Erythroblast (primary cell): ENCODE data around the gene CPAMD8.

ENCODE experiments used
- GATA1 ChIP-seq: IDR thresholded peaks from 2 replicates; pipeline ENCODE4 v1.6.1; 2011; ENCODE audit warnings: low read depth, mild to moderate bottlenecking, control low read depth, low read length, moderate library complexity
- POLR2A ChIP-seq: IDR thresholded peaks from 2 replicates; pipeline ENCODE4 v1.6.1; 2011; ENCODE audit warnings: mild to moderate bottlenecking, low read length

DNA sequence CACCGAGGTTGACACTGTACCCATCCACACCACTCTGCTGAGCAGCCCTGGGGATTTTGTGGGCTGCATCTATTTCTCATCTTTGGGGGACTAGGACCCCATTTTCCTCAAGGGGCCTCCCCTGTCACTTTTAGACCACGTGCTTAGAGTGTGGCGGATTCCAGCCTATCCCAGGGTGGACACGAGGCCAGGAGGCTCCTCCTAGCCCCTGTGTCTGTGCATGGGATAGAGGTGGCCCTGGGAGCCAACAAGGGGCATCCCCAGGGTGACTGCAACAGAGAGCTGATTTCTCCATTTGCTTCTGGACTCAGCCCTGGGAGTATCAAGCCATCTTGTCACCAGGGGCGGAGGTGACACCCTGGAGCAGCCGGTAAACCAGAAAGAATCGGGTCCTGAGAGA, 24.2 kb downstream of the CPAMD8 start:
- no peak for TF ChIP-seq GATA1
- TF ChIP-seq POLR2A: no peak
